ENCODE measurements around the gene VPS52.
"Not testable (repeated sequence)": the region's sequence is repeated elsewhere in the genome, so short reads cannot be mapped to it uniquely, and the experiment has no call there.

The VPS52 gene

DNA sequence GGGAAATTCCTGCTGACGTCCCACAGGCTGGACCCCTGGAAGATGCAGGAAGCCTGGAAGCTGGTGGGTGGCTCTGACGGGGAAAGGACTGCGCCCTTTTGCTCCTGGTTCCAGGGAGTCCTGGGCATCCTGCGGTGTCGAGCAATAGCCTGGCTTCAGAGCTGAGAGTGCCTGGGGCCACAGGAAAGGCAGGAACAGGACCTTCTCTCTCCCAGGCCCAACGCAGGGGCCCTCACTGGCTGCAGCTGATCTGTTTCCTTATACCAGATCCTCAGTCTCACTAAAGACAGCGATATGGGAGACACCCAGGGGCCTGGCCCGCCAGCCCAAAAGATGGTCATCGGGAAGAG lies 6.7 kb upstream of the VPS52 start:
- DNase-seq (ENCODE audit: low read depth) = no peak
- no peak overlapping the region for H3K4me3 ChIP-seq (ENCODE audit: low read depth, low read length)
- TF ChIP-seq, protein P1, sequence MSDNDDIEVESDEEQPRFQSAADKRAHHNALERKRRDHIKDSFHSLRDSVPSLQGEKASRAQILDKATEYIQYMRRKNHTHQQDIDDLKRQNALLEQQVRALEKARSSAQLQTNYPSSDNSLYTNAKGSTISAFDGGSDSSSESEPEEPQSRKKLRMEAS (IDR thresholded peaks at IDR 0.05; ENCODE audit: low read depth, low read length) = no peak
- TF ChIP-seq CTCF (IDR thresholded peaks at IDR 0.05; ENCODE audit: low read depth, low read length) (no peak), MYC (IDR thresholded peaks at IDR 0.05; ENCODE audit: low read depth, low read length) (no peak), POLR2A (IDR thresholded peaks at IDR 0.05; ENCODE audit: extremely low read depth, insufficient read length) (no peak)

GRCh38 chr6:33277663-33278391 lies 6.2 kb upstream of the VPS52 start:
- TF ChIP-seq, protein P1 (IDR thresholded peaks at IDR 0.05; ENCODE audit: low read depth, low read length) = peak; percentile 38; the same call in 1 of the 2 replicates
- peak; percentile 36 for TF ChIP-seq CTCF (IDR thresholded peaks at IDR 0.05; ENCODE audit: low read depth, low read length)
- no peak for TF ChIP-seq MYC (IDR thresholded peaks at IDR 0.05; ENCODE audit: low read depth, low read length)
- TF ChIP-seq POLR2A (IDR thresholded peaks at IDR 0.05; ENCODE audit: extremely low read depth, insufficient read length) = no peak
- DNase-seq (ENCODE audit: low read depth) = peak; percentile 77
- peak overlapping the region; percentile 43 for H3K4me3 ChIP-seq (ENCODE audit: low read depth, low read length)

- TF ChIP-seq MYC (IDR thresholded peaks at IDR 0.05; ENCODE audit: low read depth, low read length) (peak; percentile 75), CTCF (IDR thresholded peaks at IDR 0.05; ENCODE audit: low read depth, low read length) (peak; percentile 23), POLR2A (IDR thresholded peaks at IDR 0.05; ENCODE audit: extremely low read depth, insufficient read length) (peak; percentile 59)
- TF ChIP-seq, protein P1 (IDR thresholded peaks at IDR 0.05; ENCODE audit: low read depth, low read length) = peak; percentile 28
- peak; percentile 94 for DNase-seq (ENCODE audit: low read depth)
- peak within 1 kb of the TSS; percentile 94 for H3K4me3 ChIP-seq (ENCODE audit: low read depth, low read length)
Measured at GRCh38 chr6:33276864-33277662, 5.4 kb upstream of the VPS52 start, which contains the start of gene B3GALT4. TSS of gene B3GALT4 (plus strand) at chr6:33277123. CDS start at chr6:33277420, 297 bp downstream.

- no peak for TF ChIP-seq POLR2A (IDR thresholded peaks at IDR 0.05; ENCODE audit: extremely low read depth, insufficient read length)
- TF ChIP-seq MYC (IDR thresholded peaks at IDR 0.05; ENCODE audit: low read depth, low read length) = no peak
- TF ChIP-seq, protein P1 (IDR thresholded peaks at IDR 0.05; ENCODE audit: low read depth, low read length) = no peak
- no peak for TF ChIP-seq CTCF (IDR thresholded peaks at IDR 0.05; ENCODE audit: low read depth, low read length)
- DNase-seq (ENCODE audit: low read depth) = no peak
- H3K4me3 ChIP-seq (ENCODE audit: low read depth, low read length) = peak overlapping the region; percentile 94
Measured at GRCh38 chr6:33276581-33276863, 4.8 kb upstream of the VPS52 start.

GRCh38 chr6:33275795-33276580 lies 4.3 kb upstream of the VPS52 start:
- peak overlapping the region; percentile 94 for H3K4me3 ChIP-seq (ENCODE audit: low read depth, low read length)
- DNase-seq (ENCODE audit: low read depth) = not testable (repeated sequence)
